Measurements from ENCODE around the gene CAPN13.

CAPN13 gene

GRCh38 chr2:30689496-30690125 lies 117.6 kb downstream of the CAPN13 start:
- no peaks in the 10 kb centered on the region for H3K36me3 ChIP-seq (replicated peaks; ENCODE audit: low read depth, low read length)
- no peaks in the 10 kb centered on the region for H3K79me2 ChIP-seq (ENCODE audit: low read length)
- H3K9ac ChIP-seq (ENCODE audit: low read length), result no peak overlapping the region
- H4K20me1 ChIP-seq (ENCODE audit: insufficient read depth, low read length), result no peaks in the 10 kb centered on the region
- H2AFZ ChIP-seq (ENCODE audit: low read depth, low read length), result no peak overlapping the region
- peaks cover 18% of the 10 kb centered on the region for H3K27me3 ChIP-seq (ENCODE audit: low read depth, low read length)
- no peaks in the 10 kb centered on the region for H3K4me1 ChIP-seq (ENCODE audit: low read length)
- no peak overlapping the region for H3K4me3 ChIP-seq (ENCODE audit: low read length)
- H3K9me3 ChIP-seq (ENCODE audit: insufficient read depth, low read length), result no peaks in the 10 kb centered on the region
- no peak overlapping the region for H3K27ac ChIP-seq (ENCODE audit: low read length)
- H3K4me2 ChIP-seq (ENCODE audit: low read length), result no peak overlapping the region
- TF ChIP-seq CTCF (IDR thresholded peaks at IDR 0.05; ENCODE audit: low read depth, low read length), result no peak
- TF ChIP-seq EZH2phosphoT487 (IDR thresholded peaks at IDR 0.05; ENCODE audit: low read depth), result no peak

GRCh38 chr2:30688956-30689401 lies 118.3 kb downstream of the CAPN13 start:
- Histone ChIP-seq H3K79me2 (ENCODE audit: low read length) (no peaks in the 10 kb centered on the region), H4K20me1 (ENCODE audit: insufficient read depth, low read length) (no peaks in the 10 kb centered on the region), H3K36me3 (replicated peaks; ENCODE audit: low read depth, low read length) (no peaks in the 10 kb centered on the region), H3K9me3 (ENCODE audit: insufficient read depth, low read length) (no peaks in the 10 kb centered on the region), H3K27me3 (ENCODE audit: low read depth, low read length) (peaks cover 12% of the 10 kb centered on the region), H3K4me1 (ENCODE audit: low read length) (no peaks in the 10 kb centered on the region), H3K27ac (ENCODE audit: low read length) (no peak overlapping the region), H3K4me2 (ENCODE audit: low read length) (no peak overlapping the region), H2AFZ (ENCODE audit: low read depth, low read length) (no peak overlapping the region), H3K9ac (ENCODE audit: low read length) (no peak overlapping the region), H3K4me3 (ENCODE audit: low read length) (no peak overlapping the region)
- TF ChIP-seq CTCF (IDR thresholded peaks at IDR 0.05; ENCODE audit: low read depth, low read length) (no peak), EZH2phosphoT487 (IDR thresholded peaks at IDR 0.05; ENCODE audit: low read depth) (no peak)

GRCh38 chr2:30686669-30687068 lies 120.6 kb downstream of the CAPN13 start:
- Histone ChIP-seq H2AFZ (ENCODE audit: low read depth, low read length) (no peak overlapping the region), H3K4me1 (ENCODE audit: low read length) (peaks cover 9% of the 10 kb centered on the region), H3K4me2 (ENCODE audit: low read length) (peak overlapping the region; percentile 41; the same call in 1 of the 2 replicates), H4K20me1 (ENCODE audit: insufficient read depth, low read length) (no peaks in the 10 kb centered on the region), H3K4me3 (ENCODE audit: low read length) (no peak overlapping the region), H3K9me3 (ENCODE audit: insufficient read depth, low read length) (no peaks in the 10 kb centered on the region), H3K27me3 (ENCODE audit: low read depth, low read length) (no peaks in the 10 kb centered on the region), H3K79me2 (ENCODE audit: low read length) (no peaks in the 10 kb centered on the region), H3K27ac (ENCODE audit: low read length) (no peak overlapping the region), H3K9ac (ENCODE audit: low read length) (no peak overlapping the region), H3K36me3 (replicated peaks; ENCODE audit: low read depth, low read length) (no peaks in the 10 kb centered on the region)
- TF ChIP-seq CTCF (IDR thresholded peaks at IDR 0.05; ENCODE audit: low read depth, low read length), result no peak

GRCh38 chr2:30686000-30686399 lies 121.2 kb downstream of the CAPN13 start:
- Histone ChIP-seq H2AFZ (ENCODE audit: low read depth, low read length) (peak overlapping the region; percentile 91), H3K27me3 (ENCODE audit: low read depth, low read length) (no peaks in the 10 kb centered on the region), H4K20me1 (ENCODE audit: insufficient read depth, low read length) (no peaks in the 10 kb centered on the region), H3K9ac (ENCODE audit: low read length) (no peak overlapping the region), H3K9me3 (ENCODE audit: insufficient read depth, low read length) (no peaks in the 10 kb centered on the region), H3K4me1 (ENCODE audit: low read length) (peaks cover 9% of the 10 kb centered on the region), H3K27ac (ENCODE audit: low read length) (no peak overlapping the region), H3K36me3 (replicated peaks; ENCODE audit: low read depth, low read length) (no peaks in the 10 kb centered on the region), H3K4me2 (ENCODE audit: low read length) (peak overlapping the region; percentile 41), H3K79me2 (ENCODE audit: low read length) (no peaks in the 10 kb centered on the region), H3K4me3 (ENCODE audit: low read length) (no peak overlapping the region)
- TF ChIP-seq EZH2phosphoT487 (IDR thresholded peaks at IDR 0.05; ENCODE audit: low read depth) (no peak), CTCF (IDR thresholded peaks at IDR 0.05; ENCODE audit: low read depth, low read length) (peak; percentile 50)

Data from OCI-LY3 (cell line).